K562 (cell line): ENCODE data around the gene UBE2O. TPM values are rescaled to one million over a fixed set of nuclear protein-coding genes. Genes with fewer than 3 reads are reported as not detected.

Source experiments
- ATF1 ChIP-seq, 2 experiments: fragments of 450-650 bp in 1 of 2; IDR thresholded peaks; 2 replicates each; pipeline ENCODE4 v1.6.1; 2016; ENCODE audit warnings: missing compliant biosample characterization in 1 of 2, missing genetic modification characterization in 1 of 2
- CEBPG ChIP-seq, 3 experiments: fragments of 200-800 bp in 1 of 3; sonication (Bioruptor generic) in 1 of 3; sonication (generic) in 1 of 3; formaldehyde crosslinking in 1 of 3; IDR thresholded peaks in 2 of 3; conservative IDR thresholded peaks in 1 of 3; 2 replicates each; pipeline versions ENCODE4 v1.6.1 to v1.8.0; 2016 to 2022; ENCODE audit warnings: missing compliant biosample characterization in 2 of 3, missing genetic modification characterization in 2 of 3, mild to moderate bottlenecking in 1 of 3, missing genetic modification reagents in 1 of 3
- CHD4 ChIP-seq: fragments of 200-600 bp; sonication (generic); IDR thresholded peaks from 3 replicates; pipeline ENCODE4 v1.6.1; 2012; ENCODE audit warnings: low read depth, mild to moderate bottlenecking, mixed read lengths, low read length, inconsistent platforms; ENCODE audit not compliant: insufficient read depth, insufficient replicate concordance, poor library complexity, severe bottlenecking
- FOSL1 ChIP-seq: fragments of 200-800 bp; sonication (Bioruptor generic); conservative IDR thresholded peaks from 2 replicates; pipeline ENCODE4 v1.6.1; 2016; ENCODE audit warnings: missing genetic modification characterization, missing compliant biosample characterization
- HDGF ChIP-seq: fragments of 450-650 bp; IDR thresholded peaks from 2 replicates; pipeline ENCODE4 v1.6.1; 2016
- ILK ChIP-seq: fragments of 450-650 bp; IDR thresholded peaks from 2 replicates; pipeline ENCODE4 v1.6.1; 2016; ENCODE audit warnings: missing genetic modification characterization, low read depth, mild to moderate bottlenecking, missing compliant biosample characterization, moderate library complexity, borderline replicate concordance
- L3MBTL2 ChIP-seq: fragments of 450-650 bp; IDR thresholded peaks from 2 replicates; pipeline ENCODE4 v1.6.1; 2016; ENCODE audit warnings: mild to moderate bottlenecking, moderate library complexity
- polyA plus RNA-seq, 8 experiments: library from polyadenylated mRNA; depleted of rRNA in 4 of 8; stranded (reverse) in 5 of 8; unstranded in 3 of 8; fragments of >200 nt; fragmentation: Nextera tagmentation in 2 of 8; fragmentation: Illumina TruSeq in 1 of 8; extraction: Ambion mirVana in 2 of 8; extraction: Trizol in 1 of 8; gene quantifications; 2 replicates each; pipeline versions ENCODE4 v1.2.1 to v1.2.3, GENCODE V29; 2011 to 2014; ENCODE audit warnings: inconsistent platforms in 1 of 8, missing spikeins in 1 of 8
- total RNA-seq, 7 experiments: library from RNA; depleted of rRNA in 6 of 7; stranded (reverse); fragments of >200 nt in 6 of 7; fragmentation: Illumina TruSeq in 2 of 7; extraction: Trizol in 2 of 7; gene quantifications; 2 replicates each; pipeline versions ENCODE4 v1.2.1 to v1.2.3, GENCODE V29; 2011 to 2021; ENCODE audit warnings: low replicate concordance in 1 of 7
- TF ChIP-seq, protein P1 (sequence below): fragments of 200-800 bp; sonication (Bioruptor generic); IDR thresholded peaks from 2 replicates; pipeline ENCODE4 v1.6.1; 2017; ENCODE audit warnings: missing genetic modification characterization, missing compliant biosample characterization
- TF ChIP-seq, protein P2 (sequence below): sonication (generic); formaldehyde crosslinking; IDR thresholded peaks from 2 replicates; pipeline ENCODE4 v1.8.0; 2023; ENCODE audit warnings: mild to moderate bottlenecking, missing genetic modification reagents
- TF ChIP-seq, protein P3 (sequence below): sonication (generic); formaldehyde crosslinking; IDR thresholded peaks from 2 replicates; pipeline ENCODE4 v1.8.1; 2023; ENCODE audit warnings: mild to moderate bottlenecking, missing genetic modification reagents
- TF ChIP-seq, protein P4 (sequence below): IDR thresholded peaks from 2 replicates; pipeline ENCODE4 v1.6.1; 2011; ENCODE audit warnings: borderline replicate concordance, low read depth, mild to moderate bottlenecking, moderate library complexity, low read length; ENCODE audit not compliant: insufficient read depth, poor library complexity, severe bottlenecking
- TF ChIP-seq, protein P5 (sequence below): fragments of 450-650 bp; IDR thresholded peaks from 2 replicates; pipeline ENCODE4 v1.6.1; 2016; ENCODE audit warnings: antibody characterized with exemption

Gene UBE2O
- total and polyA plus RNA-seq, 9 of the 15 experiments (the other 6 are each of a cell fraction or from before 2014, with no cell fraction given) = 1.6 to 39.7 (median 13.3) TPM

DNA sequence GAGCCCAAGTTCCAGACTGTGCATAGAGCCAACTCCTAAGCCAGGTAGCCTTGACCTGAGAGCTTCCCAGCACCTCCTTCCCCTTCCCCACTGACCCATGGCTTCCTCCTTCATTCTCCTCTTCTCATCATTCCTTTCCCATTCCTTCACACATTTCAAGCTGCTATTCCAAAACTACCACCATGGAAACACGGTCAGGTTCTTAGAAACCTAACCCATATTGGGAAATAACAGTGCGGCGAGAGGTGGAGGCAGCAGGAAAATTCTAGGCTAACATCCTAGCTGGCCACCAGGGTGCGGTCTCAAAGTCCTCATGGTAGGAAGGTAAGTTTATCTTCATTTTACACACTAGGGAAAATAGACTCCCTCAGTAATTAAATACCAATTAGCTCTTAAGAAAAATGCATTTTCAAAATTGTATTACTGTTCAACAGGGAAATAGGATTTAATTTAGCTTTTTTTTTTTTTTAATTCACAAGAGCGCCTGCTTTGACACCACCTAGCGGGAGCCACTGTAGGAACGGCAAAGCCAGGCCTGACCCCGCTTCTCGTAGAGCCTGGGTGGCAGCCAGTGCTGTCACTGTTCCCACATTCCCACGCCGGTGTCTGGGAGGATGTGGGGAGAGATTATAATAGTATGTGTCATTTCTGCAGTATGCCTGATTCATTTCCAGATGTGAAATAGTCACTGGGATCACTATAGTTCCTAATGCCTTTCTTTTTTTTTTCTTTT lies 82.5 kb downstream of the UBE2O start (continued):
- TF ChIP-seq, protein P1, sequence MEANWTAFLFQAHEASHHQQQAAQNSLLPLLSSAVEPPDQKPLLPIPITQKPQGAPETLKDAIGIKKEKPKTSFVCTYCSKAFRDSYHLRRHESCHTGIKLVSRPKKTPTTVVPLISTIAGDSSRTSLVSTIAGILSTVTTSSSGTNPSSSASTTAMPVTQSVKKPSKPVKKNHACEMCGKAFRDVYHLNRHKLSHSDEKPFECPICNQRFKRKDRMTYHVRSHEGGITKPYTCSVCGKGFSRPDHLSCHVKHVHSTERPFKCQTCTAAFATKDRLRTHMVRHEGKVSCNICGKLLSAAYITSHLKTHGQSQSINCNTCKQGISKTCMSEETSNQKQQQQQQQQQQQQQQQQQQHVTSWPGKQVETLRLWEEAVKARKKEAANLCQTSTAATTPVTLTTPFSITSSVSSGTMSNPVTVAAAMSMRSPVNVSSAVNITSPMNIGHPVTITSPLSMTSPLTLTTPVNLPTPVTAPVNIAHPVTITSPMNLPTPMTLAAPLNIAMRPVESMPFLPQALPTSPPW (CRISPR knock-in tag) = no peak
- TF ChIP-seq, protein P2, sequence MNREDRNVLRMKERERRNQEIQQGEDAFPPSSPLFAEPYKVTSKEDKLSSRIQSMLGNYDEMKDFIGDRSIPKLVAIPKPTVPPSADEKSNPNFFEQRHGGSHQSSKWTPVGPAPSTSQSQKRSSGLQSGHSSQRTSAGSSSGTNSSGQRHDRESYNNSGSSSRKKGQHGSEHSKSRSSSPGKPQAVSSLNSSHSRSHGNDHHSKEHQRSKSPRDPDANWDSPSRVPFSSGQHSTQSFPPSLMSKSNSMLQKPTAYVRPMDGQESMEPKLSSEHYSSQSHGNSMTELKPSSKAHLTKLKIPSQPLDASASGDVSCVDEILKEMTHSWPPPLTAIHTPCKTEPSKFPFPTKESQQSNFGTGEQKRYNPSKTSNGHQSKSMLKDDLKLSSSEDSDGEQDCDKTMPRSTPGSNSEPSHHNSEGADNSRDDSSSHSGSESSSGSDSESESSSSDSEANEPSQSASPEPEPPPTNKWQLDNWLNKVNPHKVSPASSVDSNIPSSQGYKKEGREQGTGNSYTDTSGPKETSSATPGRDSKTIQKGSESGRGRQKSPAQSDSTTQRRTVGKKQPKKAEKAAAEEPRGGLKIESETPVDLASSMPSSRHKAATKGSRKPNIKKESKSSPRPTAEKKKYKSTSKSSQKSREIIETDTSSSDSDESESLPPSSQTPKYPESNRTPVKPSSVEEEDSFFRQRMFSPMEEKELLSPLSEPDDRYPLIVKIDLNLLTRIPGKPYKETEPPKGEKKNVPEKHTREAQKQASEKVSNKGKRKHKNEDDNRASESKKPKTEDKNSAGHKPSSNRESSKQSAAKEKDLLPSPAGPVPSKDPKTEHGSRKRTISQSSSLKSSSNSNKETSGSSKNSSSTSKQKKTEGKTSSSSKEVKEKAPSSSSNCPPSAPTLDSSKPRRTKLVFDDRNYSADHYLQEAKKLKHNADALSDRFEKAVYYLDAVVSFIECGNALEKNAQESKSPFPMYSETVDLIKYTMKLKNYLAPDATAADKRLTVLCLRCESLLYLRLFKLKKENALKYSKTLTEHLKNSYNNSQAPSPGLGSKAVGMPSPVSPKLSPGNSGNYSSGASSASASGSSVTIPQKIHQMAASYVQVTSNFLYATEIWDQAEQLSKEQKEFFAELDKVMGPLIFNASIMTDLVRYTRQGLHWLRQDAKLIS (CRISPR knock-in tag) = no peak
- TF ChIP-seq ILK (tag) = no peak
- TF ChIP-seq, protein P3, sequence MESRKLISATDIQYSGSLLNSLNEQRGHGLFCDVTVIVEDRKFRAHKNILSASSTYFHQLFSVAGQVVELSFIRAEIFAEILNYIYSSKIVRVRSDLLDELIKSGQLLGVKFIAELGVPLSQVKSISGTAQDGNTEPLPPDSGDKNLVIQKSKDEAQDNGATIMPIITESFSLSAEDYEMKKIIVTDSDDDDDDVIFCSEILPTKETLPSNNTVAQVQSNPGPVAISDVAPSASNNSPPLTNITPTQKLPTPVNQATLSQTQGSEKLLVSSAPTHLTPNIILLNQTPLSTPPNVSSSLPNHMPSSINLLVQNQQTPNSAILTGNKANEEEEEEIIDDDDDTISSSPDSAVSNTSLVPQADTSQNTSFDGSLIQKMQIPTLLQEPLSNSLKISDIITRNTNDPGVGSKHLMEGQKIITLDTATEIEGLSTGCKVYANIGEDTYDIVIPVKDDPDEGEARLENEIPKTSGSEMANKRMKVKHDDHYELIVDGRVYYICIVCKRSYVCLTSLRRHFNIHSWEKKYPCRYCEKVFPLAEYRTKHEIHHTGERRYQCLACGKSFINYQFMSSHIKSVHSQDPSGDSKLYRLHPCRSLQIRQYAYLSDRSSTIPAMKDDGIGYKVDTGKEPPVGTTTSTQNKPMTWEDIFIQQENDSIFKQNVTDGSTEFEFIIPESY (CRISPR knock-in tag) = peak; percentile 96
- no peak for TF ChIP-seq CHD4
- TF ChIP-seq, protein P4, sequence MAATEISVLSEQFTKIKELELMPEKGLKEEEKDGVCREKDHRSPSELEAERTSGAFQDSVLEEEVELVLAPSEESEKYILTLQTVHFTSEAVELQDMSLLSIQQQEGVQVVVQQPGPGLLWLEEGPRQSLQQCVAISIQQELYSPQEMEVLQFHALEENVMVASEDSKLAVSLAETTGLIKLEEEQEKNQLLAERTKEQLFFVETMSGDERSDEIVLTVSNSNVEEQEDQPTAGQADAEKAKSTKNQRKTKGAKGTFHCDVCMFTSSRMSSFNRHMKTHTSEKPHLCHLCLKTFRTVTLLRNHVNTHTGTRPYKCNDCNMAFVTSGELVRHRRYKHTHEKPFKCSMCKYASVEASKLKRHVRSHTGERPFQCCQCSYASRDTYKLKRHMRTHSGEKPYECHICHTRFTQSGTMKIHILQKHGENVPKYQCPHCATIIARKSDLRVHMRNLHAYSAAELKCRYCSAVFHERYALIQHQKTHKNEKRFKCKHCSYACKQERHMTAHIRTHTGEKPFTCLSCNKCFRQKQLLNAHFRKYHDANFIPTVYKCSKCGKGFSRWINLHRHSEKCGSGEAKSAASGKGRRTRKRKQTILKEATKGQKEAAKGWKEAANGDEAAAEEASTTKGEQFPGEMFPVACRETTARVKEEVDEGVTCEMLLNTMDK = peak; percentile 50
- TF ChIP-seq, protein P5, sequence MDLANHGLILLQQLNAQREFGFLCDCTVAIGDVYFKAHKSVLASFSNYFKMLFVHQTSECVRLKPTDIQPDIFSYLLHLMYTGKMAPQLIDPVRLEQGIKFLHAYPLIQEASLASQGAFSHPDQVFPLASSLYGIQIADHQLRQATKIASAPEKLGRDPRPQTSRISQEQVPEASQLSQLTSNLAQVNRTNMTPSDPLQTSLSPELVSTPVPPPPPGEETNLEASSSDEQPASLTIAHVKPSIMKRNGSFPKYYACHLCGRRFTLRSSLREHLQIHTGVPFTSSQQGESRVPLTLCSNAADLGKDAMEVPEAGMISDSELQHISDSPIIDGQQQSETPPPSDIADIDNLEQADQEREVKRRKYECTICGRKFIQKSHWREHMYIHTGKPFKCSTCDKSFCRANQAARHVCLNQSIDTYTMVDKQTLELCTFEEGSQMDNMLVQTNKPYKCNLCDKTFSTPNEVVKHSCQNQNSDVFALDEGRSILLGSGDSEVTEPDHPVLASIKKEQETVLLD = 0 out of 2 replicates have a peak, but pooled peaks have one; percentile 9
- peak; percentile 43 for TF ChIP-seq L3MBTL2
- no peak for TF ChIP-seq ATF1 (CRISPR knock-in tag; IDR thresholded peaks at IDR 0.05)
- peak; percentile 22; the same call in 1 of the 2 replicates for TF ChIP-seq ATF1 (tag; IDR thresholded peaks at IDR 0.05)
- no peak for TF ChIP-seq CEBPG (CRISPR knock-in tag; IDR thresholded peaks at IDR 0.05)
- peak in 1 of 2 experiments; percentile 50; a peak in 1 of 4 replicates for TF ChIP-seq CEBPG (tag; conservative IDR thresholded peaks at IDR 0.05 in 1 of 2, IDR thresholded peaks at IDR 0.05 in 1 of 2)
- TF ChIP-seq HDGF = peak; percentile 77; the same call in 1 of the 2 replicates
- TF ChIP-seq FOSL1 (tag) = peak; percentile 45
